HepG2 (cell line): Measurements from ENCODE around the gene MED25. TPM values are rescaled to one million over a fixed set of nuclear protein-coding genes. Genes with fewer than 3 reads are reported as not detected.

Experiments used
- ATAC-seq: fragments of 200-7000 bp; cut with Tn5 transposase; 3 replicates; pipeline ENCODE4 v1.9.1; 2020; ENCODE audit warnings: mild to moderate bottlenecking, moderate library complexity
- BruUV-seq: library from RNA; stranded (reverse); fragments of 400-500 nt; replicated peaks from 2 replicates; lab custom pipeline; 2021; lab: Mats Ljungman, UMichigan
- CTCF ChIA-PET: fragments of 300-600 bp; formaldehyde crosslinking; extraction: SDS; loops from one replicate; lab custom pipeline; 2021; ENCODE audit warnings: low total read pairs, inconsistent platforms, low intra/inter-chr PET ratio; lab: Yijun Ruan, JAX
- POLR2A ChIA-PET: fragments of 350-600 bp; sonication (Branson Sonifier 250); formaldehyde crosslinking; loops from one replicate; lab custom pipeline; 2020; ENCODE audit warnings: antibody characterized with exemption, inconsistent platforms; lab: Yijun Ruan, JAX
- DNase-seq: peaks from one replicate; pipeline ENCODE4 v3.0.0-alpha.2; 2015; ENCODE audit warnings: low spot score
- FAIRE-seq: peaks from 3 replicates; lab custom pipeline; 2011; peaks lifted over from hg19 to GRCh38; lab: Jason Lieb, UNC
- H2AFZ ChIP-seq: one replicate; pipeline ENCODE4 v1.6.1; 2011; ENCODE audit warnings: low read length, inconsistent platforms
- H3K27ac ChIP-seq: fragments of 300-600 bp; 3 replicates; pipeline ENCODE4 v1.8.0; 2011; ENCODE audit warnings: mixed run types, mild to moderate bottlenecking, mixed read lengths, low read length, inconsistent platforms; ENCODE audit not compliant: insufficient read depth; ENCODE audit errors: extremely low read length
- H3K27me3 ChIP-seq, 2 experiments: fragments of 200-600 bp in 1 of 2; 2 replicates in 1 of 2; 3 replicates in 1 of 2; pipeline versions ENCODE4 v1.6.0 to v1.8.0; 2011; ENCODE audit warnings: low read length in 2 of 2, mild to moderate bottlenecking in 2 of 2, moderate library complexity in 2 of 2, inconsistent platforms in 1 of 2; ENCODE audit not compliant: insufficient read depth in 2 of 2, control insufficient read depth in 1 of 2
- H3K36me3 ChIP-seq, 2 experiments: fragments of 200-600 bp in 1 of 2; replicated peaks in 1 of 2; 2 replicates in 1 of 2; 3 replicates in 1 of 2; pipeline versions ENCODE4 v1.5.1 to v1.8.0; 2011; ENCODE audit warnings: low read length in 2 of 2, inconsistent platforms in 1 of 2; ENCODE audit not compliant: insufficient read depth in 2 of 2, control insufficient read depth in 1 of 2
- H3K4me1 ChIP-seq: 2 replicates; pipeline ENCODE4 v1.5.1; 2012; ENCODE audit warnings: low read length, inconsistent platforms; ENCODE audit not compliant: insufficient read depth
- H3K4me2 ChIP-seq: 2 replicates; pipeline ENCODE4 v1.6.0; 2011; ENCODE audit warnings: low read depth, low read length, inconsistent platforms
- H3K4me3 ChIP-seq, 3 experiments: fragments of 200-600 bp in 1 of 3; sonication (generic), shearing (Covaris generic) in 1 of 3; replicated peaks in 1 of 3; 2 replicates each; pipeline ENCODE4 v1.5.1; 2011 to 2016; ENCODE audit warnings: low read length in 3 of 3, inconsistent platforms in 2 of 3, low read depth in 2 of 3, mild to moderate bottlenecking in 2 of 3, control low read depth in 1 of 3, mixed read lengths in 1 of 3; ENCODE audit not compliant: insufficient read depth in 1 of 3
- H3K79me2 ChIP-seq: one replicate; pipeline ENCODE4 v1.6.1; 2011; ENCODE audit warnings: low read length, inconsistent platforms; ENCODE audit not compliant: insufficient read depth
- H3K9ac ChIP-seq: 2 replicates; pipeline ENCODE4 v1.6.0; 2011; ENCODE audit warnings: mild to moderate bottlenecking, low read depth, low read length, inconsistent platforms; ENCODE audit not compliant: insufficient read depth
- H3K9me3 ChIP-seq: 2 replicates; pipeline ENCODE4 v1.5.1; 2012; ENCODE audit warnings: mild to moderate bottlenecking, low read length
- H4K20me1 ChIP-seq: 2 replicates; pipeline ENCODE4 v1.6.0; 2011; ENCODE audit warnings: inconsistent platforms, mild to moderate bottlenecking, low read length, moderate library complexity; ENCODE audit not compliant: insufficient read depth
- MTA1 ChIP-seq: sonication (generic); formaldehyde crosslinking; IDR thresholded peaks from 2 replicates; pipeline ENCODE4 v1.4.0; 2020; ENCODE audit warnings: missing genetic modification reagents, mild to moderate bottlenecking, borderline replicate concordance
- SP4 ChIP-seq: sonication (generic); formaldehyde crosslinking; IDR thresholded peaks from 2 replicates; pipeline ENCODE4 v1.8.1; 2023; ENCODE audit warnings: mild to moderate bottlenecking, missing genetic modification reagents
- SRSF1 ChIP-seq: fragments of 200-400 bp; formaldehyde crosslinking; optimal IDR thresholded peaks from 2 replicates; pipeline ENCODE3; 2017; ENCODE audit warnings: mild to moderate bottlenecking, low read depth, low read length, moderate library complexity
- TCF12 ChIP-seq, 2 experiments: fragments of 450-650 bp in 1 of 2; sonication (generic) in 1 of 2; formaldehyde crosslinking in 1 of 2; IDR thresholded peaks; 2 replicates each; pipeline versions ENCODE4 v1.6.1 to v1.8.0; 2017 to 2022; ENCODE audit warnings: antibody characterized with exemption in 1 of 2, mild to moderate bottlenecking in 1 of 2, missing genetic modification reagents in 1 of 2, moderate library complexity in 1 of 2
- ZFP36 ChIP-seq: fragments of 150-350 bp; IDR thresholded peaks from 2 replicates; pipeline ENCODE4 v1.6.1; 2018; ENCODE audit warnings: borderline replicate concordance, low read length, low read depth; ENCODE audit not compliant: partially characterized antibody
- ZFP82 ChIP-seq: sonication (generic); formaldehyde crosslinking; IDR thresholded peaks from 2 replicates; pipeline ENCODE4 v1.5.1; 2020; ENCODE audit warnings: mild to moderate bottlenecking, missing genetic modification reagents, borderline replicate concordance
- ZNF263 ChIP-seq: sonication (generic); formaldehyde crosslinking; IDR thresholded peaks from 2 replicates; pipeline ENCODE4 v1.4.0; 2020; ENCODE audit warnings: missing genetic modification reagents
- ZNF446 ChIP-seq: sonication (generic); formaldehyde crosslinking; IDR thresholded peaks from 2 replicates; pipeline ENCODE4 v1.5.0; 2020; ENCODE audit warnings: mild to moderate bottlenecking, missing genetic modification reagents
- ZNF558 ChIP-seq: sonication (generic); formaldehyde crosslinking; IDR thresholded peaks from 2 replicates; pipeline ENCODE4 v1.9.0; 2022; ENCODE audit warnings: mild to moderate bottlenecking, missing genetic modification reagents, borderline replicate concordance
- ZNF563 ChIP-seq: sonication (generic); formaldehyde crosslinking; IDR thresholded peaks from 2 replicates; pipeline ENCODE4 v1.8.0; 2022; ENCODE audit warnings: mild to moderate bottlenecking, moderate library complexity, missing genetic modification reagents
- ZSCAN22 ChIP-seq: sonication (generic); formaldehyde crosslinking; IDR thresholded peaks from 2 replicates; pipeline ENCODE4 v1.4.0; 2020; ENCODE audit warnings: mild to moderate bottlenecking, missing genetic modification reagents
- WGBS: methylation state at CpG from one replicate; pipeline ENCODE4 v1.1.6; 2017; ENCODE audit warnings: low lambda C conversion rate; 5-methylcytosine and 5-hydroxymethylcytosine counted together
- in situ Hi-C: cut with HindIII; loops from 2 replicates; pipeline ENCODE4 v1.10.0; 2017; ENCODE audit warnings: low pct_unique_long_range_greater_than_20kb; ENCODE audit not compliant: extremely low pct_ligation_motif_present
- intact Hi-C: fragments of 100-400 bp; cut with micrococcal nuclease; formaldehyde crosslinking; loops from one replicate; pipeline ENCODE4 v1.10.0; 2022; ENCODE audit not compliant: unreplicated experiment
- polyA plus RNA-seq, 8 experiments: library from polyadenylated mRNA; depleted of rRNA in 3 of 8; stranded (reverse) in 7 of 8; unstranded in 1 of 8; fragments of >200 nt; fragmentation: Illumina TruSeq in 4 of 8; extraction: Trizol in 4 of 8; gene quantifications; 2 replicates each; pipeline versions ENCODE4 v1.2.1 to v1.2.3, GENCODE V29; 2011 to 2016; ENCODE audit warnings: low read depth in 4 of 8, missing spikeins in 1 of 8, mixed read lengths in 1 of 8; ENCODE audit not compliant: insufficient read depth in 1 of 8
- total RNA-seq, 5 experiments: library from RNA; depleted of rRNA; stranded (reverse); fragments of >200 nt; fragmentation: Illumina TruSeq; extraction: Trizol; gene quantifications; 2 replicates each; pipeline ENCODE4 v1.2.3, GENCODE V29; 2016; ENCODE audit warnings: low read depth in 1 of 5
- TF ChIP-seq, protein P1 (sequence below): sonication (generic); formaldehyde crosslinking; IDR thresholded peaks from 2 replicates; pipeline ENCODE4 v1.5.0; 2020; ENCODE audit warnings: mild to moderate bottlenecking, missing genetic modification reagents
- TF ChIP-seq, protein P2 (sequence below): sonication (generic); formaldehyde crosslinking; IDR thresholded peaks from 2 replicates; pipeline ENCODE4 v1.4.0; 2020; ENCODE audit warnings: mild to moderate bottlenecking, low read depth, missing genetic modification reagents
- TF ChIP-seq, protein P3 (sequence below): sonication (generic); formaldehyde crosslinking; IDR thresholded peaks from 2 replicates; pipeline ENCODE4 v1.9.0; 2021; ENCODE audit warnings: missing genetic modification reagents, borderline replicate concordance

MED25 gene
- total and polyA plus RNA-seq, 2 of the 13 experiments (the other 11 are each of a cell fraction or from before 2014, with no cell fraction given): 11.1 to 15.1 TPM

DNA sequence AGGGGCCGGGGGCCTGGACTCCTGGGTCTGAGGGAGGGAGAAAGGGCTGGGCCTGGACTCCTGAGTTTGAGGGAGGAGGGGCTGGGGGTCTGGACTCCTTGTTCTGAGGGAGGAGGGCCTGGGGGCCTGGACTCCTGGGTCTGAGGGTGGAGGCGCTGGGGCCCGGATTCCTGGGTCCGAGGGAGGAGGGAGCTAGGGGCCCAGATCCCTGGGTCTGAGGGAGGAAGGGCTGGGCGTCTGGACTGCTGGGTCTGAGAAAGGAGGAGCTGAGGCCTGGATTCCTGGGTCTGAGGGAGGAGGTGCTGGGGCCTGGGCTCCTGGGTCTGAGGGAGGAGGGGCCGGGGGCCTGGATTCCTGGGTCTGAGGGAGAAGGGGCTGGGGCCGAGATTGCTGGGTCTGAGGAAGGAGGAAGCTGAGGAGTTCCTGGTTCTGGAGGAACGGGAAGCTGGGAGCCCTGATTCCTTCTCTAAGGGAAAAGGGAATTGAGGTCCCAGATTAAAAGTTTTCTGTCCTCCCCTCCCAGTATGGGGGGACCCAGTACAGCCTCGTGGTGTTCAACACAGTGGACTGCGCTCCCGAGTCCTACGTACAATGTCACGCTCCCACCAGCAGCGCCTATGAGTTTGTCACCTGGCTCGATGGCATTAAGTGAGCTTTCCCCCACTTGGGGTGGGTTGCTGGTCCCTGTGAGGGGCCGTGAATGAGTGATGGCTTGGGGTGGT is 721 bp downstream of the MED25 start:
- intact Hi-C loops (loop anchor here (10.0 kb wide), 1 partner anchor 54 kb away; the partner anchor contains the start of genes AP2A1 and TSKS), in situ Hi-C loops (no loop called here)
- ChIA-PET CTCF (no interaction called here), POLR2A (interaction anchor here (1.0 to 1.1 kb wide), 2 partner anchors 47 to 322 kb away, joined by 3 read pairs; partner anchors contain the start of gene RPS11)
- Histone ChIP-seq H3K27me3 (no peaks in the 10 kb centered on the region; a peak in 1 of 5 replicates), H3K9me3 (no peaks in the 10 kb centered on the region), H4K20me1 (no peaks in the 10 kb centered on the region), H3K79me2 (peaks cover 20% of the 10 kb centered on the region), H3K4me3 (peak overlapping the region; percentile 88 to 98 (median 91)), H3K9ac (peak overlapping the region; percentile 94), H3K4me2 (peak overlapping the region; percentile 78), H2AFZ (no peak overlapping the region), H3K36me3 (peaks cover 4 to 10% of the 10 kb centered on the region in 2 experiments; a peak in 4 of 5 replicates), H3K4me1 (peaks cover 11% of the 10 kb centered on the region), H3K27ac (peak overlapping the region; percentile 88)
- FAIRE-seq (no peak), DNase-seq (no peak), ATAC-seq (peak; percentile 8; the same call in 1 of the 3 replicates)
- WGBS: 23% methylated on average over 15 of the region's 16 CpGs
- BruUV-seq: no TSS peak
- TF ChIP-seq, protein P1, sequence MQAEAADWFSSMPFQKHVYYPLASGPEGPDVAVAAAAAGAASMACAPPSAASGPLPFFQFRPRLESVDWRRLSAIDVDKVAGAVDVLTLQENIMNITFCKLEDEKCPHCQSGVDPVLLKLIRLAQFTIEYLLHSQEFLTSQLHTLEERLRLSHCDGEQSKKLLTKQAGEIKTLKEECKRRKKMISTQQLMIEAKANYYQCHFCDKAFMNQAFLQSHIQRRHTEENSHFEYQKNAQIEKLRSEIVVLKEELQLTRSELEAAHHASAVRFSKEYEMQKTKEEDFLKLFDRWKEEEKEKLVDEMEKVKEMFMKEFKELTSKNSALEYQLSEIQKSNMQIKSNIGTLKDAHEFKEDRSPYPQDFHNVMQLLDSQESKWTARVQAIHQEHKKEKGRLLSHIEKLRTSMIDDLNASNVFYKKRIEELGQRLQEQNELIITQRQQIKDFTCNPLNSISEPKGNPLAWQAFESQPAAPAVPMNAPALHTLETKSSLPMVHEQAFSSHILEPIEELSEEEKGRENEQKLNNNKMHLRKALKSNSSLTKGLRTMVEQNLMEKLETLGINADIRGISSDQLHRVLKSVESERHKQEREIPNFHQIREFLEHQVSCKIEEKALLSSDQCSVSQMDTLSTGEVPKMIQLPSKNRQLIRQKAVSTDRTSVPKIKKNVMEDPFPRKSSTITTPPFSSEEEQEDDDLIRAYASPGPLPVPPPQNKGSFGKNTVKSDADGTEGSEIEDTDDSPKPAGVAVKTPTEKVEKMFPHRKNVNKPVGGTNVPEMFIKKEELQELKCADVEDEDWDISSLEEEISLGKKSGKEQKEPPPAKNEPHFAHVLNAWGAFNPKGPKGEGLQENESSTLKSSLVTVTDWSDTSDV: no peak
- TF ChIP-seq ZFP36: peak; percentile 28
- 0 out of 2 replicates have a peak, but pooled peaks have one; percentile 20 for TF ChIP-seq ZNF563 (CRISPR knock-in tag)
- TF ChIP-seq SP4 (CRISPR knock-in tag): 0 out of 2 replicates have a peak, but pooled peaks have one; percentile 24
- 0 out of 2 replicates have a peak, but pooled peaks have one; percentile 9 for TF ChIP-seq MTA1 (CRISPR knock-in tag)
- TF ChIP-seq ZNF263 (CRISPR knock-in tag): 0 out of 2 replicates have a peak, but pooled peaks have one; percentile 2
- TF ChIP-seq ZFP82 (CRISPR knock-in tag): 0 out of 2 replicates have a peak, but pooled peaks have one; percentile 6
- TF ChIP-seq, protein P2, sequence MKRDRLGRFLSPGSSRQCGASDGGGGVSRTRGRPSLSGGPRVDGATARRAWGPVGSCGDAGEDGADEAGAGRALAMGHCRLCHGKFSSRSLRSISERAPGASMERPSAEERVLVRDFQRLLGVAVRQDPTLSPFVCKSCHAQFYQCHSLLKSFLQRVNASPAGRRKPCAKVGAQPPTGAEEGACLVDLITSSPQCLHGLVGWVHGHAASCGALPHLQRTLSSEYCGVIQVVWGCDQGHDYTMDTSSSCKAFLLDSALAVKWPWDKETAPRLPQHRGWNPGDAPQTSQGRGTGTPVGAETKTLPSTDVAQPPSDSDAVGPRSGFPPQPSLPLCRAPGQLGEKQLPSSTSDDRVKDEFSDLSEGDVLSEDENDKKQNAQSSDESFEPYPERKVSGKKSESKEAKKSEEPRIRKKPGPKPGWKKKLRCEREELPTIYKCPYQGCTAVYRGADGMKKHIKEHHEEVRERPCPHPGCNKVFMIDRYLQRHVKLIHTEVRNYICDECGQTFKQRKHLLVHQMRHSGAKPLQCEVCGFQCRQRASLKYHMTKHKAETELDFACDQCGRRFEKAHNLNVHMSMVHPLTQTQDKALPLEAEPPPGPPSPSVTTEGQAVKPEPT (CRISPR knock-in tag): 0 out of 2 replicates have a peak, but pooled peaks have one; percentile 4
- TF ChIP-seq ZNF446 (CRISPR knock-in tag): peak; percentile 39; the same call in 1 of the 2 replicates
- peak; percentile 99 for TF ChIP-seq ZSCAN22 (CRISPR knock-in tag)
- TF ChIP-seq, protein P3, sequence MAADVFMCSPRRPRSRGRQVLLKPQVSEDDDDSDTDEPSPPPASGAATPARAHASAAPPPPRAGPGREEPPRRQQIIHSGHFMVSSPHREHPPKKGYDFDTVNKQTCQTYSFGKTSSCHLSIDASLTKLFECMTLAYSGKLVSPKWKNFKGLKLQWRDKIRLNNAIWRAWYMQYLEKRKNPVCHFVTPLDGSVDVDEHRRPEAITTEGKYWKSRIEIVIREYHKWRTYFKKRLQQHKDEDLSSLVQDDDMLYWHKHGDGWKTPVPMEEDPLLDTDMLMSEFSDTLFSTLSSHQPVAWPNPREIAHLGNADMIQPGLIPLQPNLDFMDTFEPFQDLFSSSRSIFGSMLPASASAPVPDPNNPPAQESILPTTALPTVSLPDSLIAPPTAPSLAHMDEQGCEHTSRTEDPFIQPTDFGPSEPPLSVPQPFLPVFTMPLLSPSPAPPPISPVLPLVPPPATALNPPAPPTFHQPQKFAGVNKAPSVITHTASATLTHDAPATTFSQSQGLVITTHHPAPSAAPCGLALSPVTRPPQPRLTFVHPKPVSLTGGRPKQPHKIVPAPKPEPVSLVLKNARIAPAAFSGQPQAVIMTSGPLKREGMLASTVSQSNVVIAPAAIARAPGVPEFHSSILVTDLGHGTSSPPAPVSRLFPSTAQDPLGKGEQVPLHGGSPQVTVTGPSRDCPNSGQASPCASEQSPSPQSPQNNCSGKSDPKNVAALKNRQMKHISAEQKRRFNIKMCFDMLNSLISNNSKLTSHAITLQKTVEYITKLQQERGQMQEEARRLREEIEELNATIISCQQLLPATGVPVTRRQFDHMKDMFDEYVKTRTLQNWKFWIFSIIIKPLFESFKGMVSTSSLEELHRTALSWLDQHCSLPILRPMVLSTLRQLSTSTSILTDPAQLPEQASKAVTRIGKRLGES (CRISPR knock-in tag): no peak
- TF ChIP-seq SRSF1: peak; percentile 54
- 0 out of 2 replicates have a peak, but pooled peaks have one; percentile 2 for TF ChIP-seq ZNF558 (CRISPR knock-in tag)
- TF ChIP-seq TCF12 (IDR thresholded peaks at IDR 0.05): no peak
- no peak for TF ChIP-seq TCF12 (CRISPR knock-in tag; IDR thresholded peaks at IDR 0.05)
